ENCODE measurements around the gene CEACAM19. TPM values are rescaled to one million over a fixed set of nuclear protein-coding genes. Genes with fewer than 3 reads are reported as not detected.
"Not testable (repeated sequence)": the region's sequence is repeated elsewhere in the genome, so short reads cannot be mapped to it uniquely, and the experiment has no call there.

Gene CEACAM19
- total RNA-seq: under 1 TPM in 1 of 2 experiments, not detected in 1; 0.63 TPM

DNA sequence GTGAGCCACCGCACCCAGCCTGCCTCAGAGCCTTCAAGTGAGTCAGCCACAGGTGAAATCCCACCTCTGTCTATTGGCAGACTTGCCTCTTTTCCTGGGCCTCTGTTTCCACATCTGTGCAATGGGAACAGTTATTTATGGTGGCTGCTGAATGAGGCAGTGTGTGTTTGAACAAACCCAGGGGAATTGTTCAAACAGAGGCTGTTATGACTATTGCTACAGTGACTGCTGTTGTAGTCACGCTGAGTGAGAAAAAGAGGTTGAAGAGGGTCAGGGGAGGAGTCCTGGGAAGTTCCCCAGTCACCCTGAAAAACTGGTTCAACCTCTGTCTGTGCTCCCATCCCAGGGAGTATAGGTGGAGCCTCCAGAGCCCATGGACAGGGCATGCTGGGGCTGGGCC lies at the start of gene CEACAM19:
TSS of gene CEACAM19 (plus strand) at position 83 of the 400 bp plus-strand sequence. CDS start 450 bp downstream, outside the sequence.
- no peak for DNase-seq

DNA sequence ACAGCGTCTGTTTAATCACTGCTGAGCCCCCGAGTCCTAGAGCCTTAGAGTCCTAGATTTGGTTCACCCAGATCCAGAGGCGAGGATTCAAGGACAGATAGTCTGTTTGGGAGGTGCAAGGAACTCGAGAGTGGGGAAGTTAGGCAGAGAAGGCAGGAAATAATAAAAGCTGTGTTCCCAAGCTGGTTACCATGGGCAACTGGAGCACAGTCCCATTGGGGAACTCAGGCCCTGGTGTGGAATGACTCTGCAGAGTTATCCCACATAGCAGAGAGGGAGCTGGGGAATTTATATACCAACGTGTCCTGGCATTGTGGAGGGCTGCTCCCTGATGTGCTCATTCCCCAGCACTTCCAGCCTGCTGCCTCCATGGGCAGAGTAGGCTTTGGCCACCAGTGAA lies 48.2 kb upstream of the CEACAM19 start:
- Mint-ChIP-seq H3K27ac (no peak overlapping the region), H3K4me1 (no peaks in the 10 kb centered on the region), H3K36me3 (no peaks in the 10 kb centered on the region), H3K27me3 (no peaks in the 10 kb centered on the region), H3K9me3 (ENCODE audit: low read depth) (peaks cover 3% of the 10 kb centered on the region), H3K4me3 (no peak overlapping the region)
- CTCF ChIA-PET: no interaction called here
- ATAC-seq: no peak
- no peak for DNase-seq

More for the DNA sequence above, at the start of gene CEACAM19:
- ATAC-seq: no peak
- Mint-ChIP-seq H3K27ac (no peak within 1 kb of the TSS), H3K27me3 (no peaks in the 10 kb centered on the region), H3K36me3 (no peaks in the 10 kb centered on the region), H3K4me3 (no peak within 1 kb of the TSS), H3K9me3 (ENCODE audit: low read depth) (no peaks in the 10 kb centered on the region), H3K4me1 (no peaks in the 10 kb centered on the region)
- CTCF ChIA-PET: interaction anchor here (1.9 kb wide), 2 partner anchors 14 to 99 kb away, joined by 5 to 8 read pairs; no protein-coding TSS in a partner anchor

- ATAC-seq (no peak), DNase-seq (no peak)
- no peak overlapping the region for H3K4me3 Mint-ChIP-seq
- H3K27ac Mint-ChIP-seq: no peak overlapping the region
- H3K27me3 Mint-ChIP-seq: no peaks in the 10 kb centered on the region
- H3K36me3 Mint-ChIP-seq: no peaks in the 10 kb centered on the region
- CTCF ChIA-PET: no interaction called here
- peaks cover 3% of the 10 kb centered on the region for H3K9me3 Mint-ChIP-seq (ENCODE audit: low read depth)
- H3K4me1 Mint-ChIP-seq: no peaks in the 10 kb centered on the region
Measured at GRCh38 chr19:44623626-44624025, 47.7 kb upstream of the CEACAM19 start.

DNA sequence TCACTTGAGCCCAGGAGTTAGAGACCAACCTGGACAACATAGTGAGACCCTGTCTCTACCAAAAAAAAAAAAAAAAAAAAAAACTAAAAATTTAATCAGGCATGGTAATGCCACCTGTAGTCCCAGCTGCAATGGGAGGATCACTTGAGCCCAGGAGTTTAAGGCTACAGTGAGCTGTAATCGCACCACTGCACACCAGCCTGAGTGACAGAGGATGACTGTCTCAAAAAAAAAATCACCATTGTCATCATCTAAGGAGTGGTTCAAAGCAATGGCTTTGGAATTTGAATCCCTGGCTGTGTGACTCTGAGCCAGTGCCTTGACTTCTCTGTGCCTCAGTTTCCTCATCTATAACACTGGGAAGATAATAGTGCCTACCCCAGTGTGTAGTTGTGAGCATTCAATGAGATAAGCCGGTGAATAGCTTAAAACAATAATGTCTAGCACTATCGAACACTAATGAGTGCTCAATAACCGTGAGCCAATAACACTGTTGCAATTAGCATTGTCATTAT lies 46.4 kb upstream of the CEACAM19 start:
- H3K4me3 Mint-ChIP-seq: no peak overlapping the region
- DNase-seq: no peak
- no peaks in the 10 kb centered on the region for H3K27me3 Mint-ChIP-seq
- H3K36me3 Mint-ChIP-seq: no peaks in the 10 kb centered on the region
- ATAC-seq: no peak
- H3K27ac Mint-ChIP-seq: no peak overlapping the region
- H3K9me3 Mint-ChIP-seq (ENCODE audit: low read depth): no peaks in the 10 kb centered on the region
- CTCF ChIA-PET: no interaction called here
- H3K4me1 Mint-ChIP-seq: no peaks in the 10 kb centered on the region

DNA sequence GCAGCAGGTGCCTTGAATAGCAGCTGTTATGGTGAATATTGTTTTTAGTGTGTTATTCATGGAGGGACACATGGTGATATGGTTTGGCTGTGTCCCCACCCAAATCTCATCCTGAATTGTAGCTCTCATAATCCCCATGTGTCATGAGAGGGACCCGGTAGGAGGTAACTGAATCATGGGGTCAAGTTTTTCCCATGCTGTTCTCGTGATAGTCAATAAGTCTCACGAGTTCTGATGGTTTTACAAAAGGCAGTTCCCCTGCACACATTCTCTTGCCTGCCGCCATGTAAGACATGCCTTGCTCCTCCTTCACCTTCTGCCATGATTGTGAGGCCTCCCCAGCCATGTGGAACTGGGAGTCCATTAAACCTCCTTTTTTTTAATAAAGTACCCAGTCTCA lies 45.6 kb upstream of the CEACAM19 start:
- H3K4me3 Mint-ChIP-seq; H3K27ac Mint-ChIP-seq; ATAC-seq; DNase-seq; H3K36me3 Mint-ChIP-seq; H3K27me3 Mint-ChIP-seq; H3K4me1 Mint-ChIP-seq; CTCF ChIA-PET; H3K9me3 Mint-ChIP-seq (ENCODE audit: low read depth): not testable (repeated sequence)

GRCh38 chr19:44626048-44626624 lies 45.1 kb upstream of the CEACAM19 start:
- DNase-seq (no peak), ATAC-seq (no peak)
- CTCF ChIA-PET: no interaction called here
- Mint-ChIP-seq H3K27me3 (no peaks in the 10 kb centered on the region), H3K36me3 (no peaks in the 10 kb centered on the region), H3K4me3 (no peak overlapping the region), H3K9me3 (ENCODE audit: low read depth) (no peaks in the 10 kb centered on the region), H3K27ac (no peak overlapping the region), H3K4me1 (no peaks in the 10 kb centered on the region)

- Mint-ChIP-seq H3K4me1 (no peaks in the 10 kb centered on the region), H3K36me3 (no peaks in the 10 kb centered on the region), H3K4me3 (no peak overlapping the region), H3K27me3 (no peaks in the 10 kb centered on the region), H3K27ac (no peak overlapping the region), H3K9me3 (ENCODE audit: low read depth) (peaks cover 2% of the 10 kb centered on the region)
- no peak for ATAC-seq
- CTCF ChIA-PET: no interaction called here
- no peak for DNase-seq
Measured at GRCh38 chr19:44627631-44628030, 43.7 kb upstream of the CEACAM19 start.

DNA sequence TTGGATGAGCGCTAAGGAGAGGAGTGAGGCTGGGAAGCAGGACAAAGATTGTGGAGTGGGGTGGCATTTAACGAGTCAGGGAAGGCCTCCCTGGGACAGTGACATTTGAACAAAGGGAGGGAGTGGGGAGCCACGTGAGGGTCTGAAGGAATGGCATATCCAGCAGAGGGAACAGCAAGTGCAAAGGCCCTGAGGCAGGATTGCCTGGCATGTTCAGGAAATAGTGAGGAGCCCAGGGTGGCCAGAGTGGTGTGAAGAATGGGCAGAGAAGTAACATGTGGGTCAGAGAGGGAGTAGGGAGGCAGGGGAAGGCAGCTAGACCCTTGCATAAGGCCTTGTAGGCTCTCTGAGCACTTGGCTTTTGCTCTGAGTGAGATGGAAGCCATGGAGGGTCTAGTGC lies 42.5 kb upstream of the CEACAM19 start:
- ATAC-seq (no peak), DNase-seq (no peak)
- peaks cover 2% of the 10 kb centered on the region for H3K9me3 Mint-ChIP-seq (ENCODE audit: low read depth)
- CTCF ChIA-PET: no interaction called here
- no peaks in the 10 kb centered on the region for H3K4me1 Mint-ChIP-seq
- H3K27me3 Mint-ChIP-seq: no peaks in the 10 kb centered on the region
- H3K27ac Mint-ChIP-seq: no peak overlapping the region
- no peak overlapping the region for H3K4me3 Mint-ChIP-seq
- H3K36me3 Mint-ChIP-seq: no peaks in the 10 kb centered on the region

- CTCF ChIA-PET: not testable (repeated sequence)
Measured at GRCh38 chr19:44631611-44632010, 39.7 kb upstream of the CEACAM19 start.

GRCh38 chr19:44634058-44634457 lies 37.2 kb upstream of the CEACAM19 start:
- H3K9me3 Mint-ChIP-seq (ENCODE audit: low read depth); CTCF ChIA-PET; H3K36me3 Mint-ChIP-seq; DNase-seq; H3K4me3 Mint-ChIP-seq; ATAC-seq; H3K27me3 Mint-ChIP-seq; H3K4me1 Mint-ChIP-seq; H3K27ac Mint-ChIP-seq: not testable (repeated sequence)

More at GRCh38 chr19:44631611-44632010, 39.7 kb upstream of the CEACAM19 start:
- H3K36me3 Mint-ChIP-seq; ATAC-seq; H3K9me3 Mint-ChIP-seq (ENCODE audit: low read depth); H3K27me3 Mint-ChIP-seq; H3K4me1 Mint-ChIP-seq; DNase-seq; H3K27ac Mint-ChIP-seq; H3K4me3 Mint-ChIP-seq: not testable (repeated sequence)

GRCh38 chr19:44634785-44635184 lies 36.5 kb upstream of the CEACAM19 start:
- no peak overlapping the region for H3K4me3 Mint-ChIP-seq
- H3K9me3 Mint-ChIP-seq (ENCODE audit: low read depth): peaks cover 2% of the 10 kb centered on the region
- CTCF ChIA-PET: no interaction called here
- no peak for ATAC-seq
- DNase-seq: no peak
- no peaks in the 10 kb centered on the region for H3K4me1 Mint-ChIP-seq
- no peak overlapping the region for H3K27ac Mint-ChIP-seq
- no peaks in the 10 kb centered on the region for H3K36me3 Mint-ChIP-seq
- H3K27me3 Mint-ChIP-seq: no peaks in the 10 kb centered on the region

DNA sequence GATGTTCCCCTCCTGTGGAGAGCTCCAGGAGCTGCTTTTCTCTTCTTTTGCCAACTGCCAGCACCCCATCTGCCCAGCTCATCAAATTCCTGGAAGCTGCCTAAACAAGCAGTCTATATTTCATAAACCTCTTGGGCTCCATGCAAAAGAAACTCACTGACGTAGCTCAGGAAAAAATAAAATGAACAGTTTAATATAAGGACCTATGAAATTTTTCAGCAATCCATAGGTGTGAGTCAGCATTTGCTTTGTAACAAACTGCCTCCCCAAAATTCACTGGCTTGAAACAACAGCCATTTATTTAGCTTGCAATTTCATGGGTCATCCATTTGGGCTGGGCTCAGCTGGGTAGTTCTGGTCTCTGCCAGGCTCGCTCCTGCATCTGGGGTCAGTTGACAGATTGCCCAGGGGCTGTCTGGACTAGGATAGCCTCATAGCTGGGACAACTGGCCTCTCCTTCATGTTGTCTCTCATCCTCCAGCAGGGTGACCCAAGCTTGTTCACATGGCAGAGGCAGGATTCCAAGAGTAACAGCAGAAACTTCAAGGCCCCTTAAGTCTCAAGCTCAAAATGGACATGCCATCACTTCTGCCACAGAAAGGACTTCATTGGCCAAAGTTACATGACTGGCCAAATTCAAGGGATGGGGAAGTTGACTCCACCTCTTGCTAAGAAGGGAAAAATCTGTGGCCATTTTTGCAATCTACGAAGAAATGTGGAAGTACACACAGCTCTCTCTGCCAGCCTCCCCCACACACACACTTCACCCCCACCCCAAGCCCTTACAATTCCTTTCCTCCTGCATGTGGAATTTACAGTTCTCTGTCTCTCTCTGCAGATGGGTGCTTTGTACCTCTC lies 35.5 kb upstream of the CEACAM19 start:
- no peak for DNase-seq
- Mint-ChIP-seq H3K4me3 (no peak overlapping the region), H3K27me3 (no peaks in the 10 kb centered on the region), H3K9me3 (ENCODE audit: low read depth) (peaks cover 2% of the 10 kb centered on the region), H3K27ac (no peak overlapping the region), H3K36me3 (no peaks in the 10 kb centered on the region), H3K4me1 (no peaks in the 10 kb centered on the region)
- ATAC-seq: no peak
- CTCF ChIA-PET: no interaction called here

DNA sequence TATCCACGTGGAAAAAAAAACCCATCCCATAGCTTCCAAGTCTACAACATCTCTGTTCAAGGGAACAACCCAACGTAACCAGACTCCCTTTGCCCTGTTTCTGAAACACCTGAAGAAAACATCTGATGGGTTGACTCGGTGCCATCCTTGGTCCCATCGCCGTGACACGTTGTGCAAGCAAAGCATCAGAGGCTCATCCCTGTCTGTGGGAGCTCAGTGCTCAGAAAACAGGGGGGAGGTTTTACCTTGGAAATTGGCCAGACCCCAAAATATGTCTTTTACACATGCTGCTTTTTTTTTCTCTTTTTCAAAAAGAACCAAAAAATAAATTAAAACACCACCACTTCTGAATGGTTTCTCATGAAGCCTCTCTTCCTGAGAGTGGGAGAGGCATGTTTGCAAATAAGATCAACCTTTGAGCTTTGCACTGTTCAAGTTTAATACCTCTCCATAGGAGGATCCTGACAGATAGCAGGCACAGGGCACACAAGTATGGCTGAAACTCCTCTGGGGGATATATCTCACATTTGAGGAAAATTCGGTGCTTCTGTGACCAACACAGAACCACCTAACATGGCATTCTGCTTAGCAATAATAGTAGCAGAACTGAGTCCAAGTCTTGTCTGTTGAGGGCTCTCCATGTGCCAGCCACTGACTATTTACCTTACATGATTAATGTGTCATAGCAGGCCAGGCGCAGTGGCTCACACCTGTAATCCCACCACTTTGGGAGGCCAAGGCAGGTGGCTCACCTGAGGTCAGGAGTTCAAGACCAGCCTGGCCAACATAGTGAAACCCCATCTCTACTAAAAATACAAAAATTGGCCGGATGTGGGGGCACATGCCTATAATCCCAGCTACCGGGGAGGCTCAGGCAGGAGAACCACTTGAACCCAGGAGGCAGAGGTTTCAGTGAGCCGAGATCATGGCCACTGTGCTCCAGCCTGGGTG lies 34.6 kb upstream of the CEACAM19 start:
- Mint-ChIP-seq H3K27me3 (peaks cover 6% of the 10 kb centered on the region), H3K27ac (no peak overlapping the region), H3K36me3 (no peaks in the 10 kb centered on the region), H3K4me1 (no peaks in the 10 kb centered on the region), H3K9me3 (ENCODE audit: low read depth) (peaks cover 2% of the 10 kb centered on the region), H3K4me3 (no peak overlapping the region)
- no peak for ATAC-seq
- CTCF ChIA-PET: no interaction called here
- DNase-seq: no peak
